Kidney tubule cell (primary cell): Measurements from ENCODE around the gene STON2.
A peak's percentile ranks its signal among the peaks of the same experiment; 100 is the strongest.
"Not testable (repeated sequence)": the region's sequence is repeated elsewhere in the genome, so short reads cannot be mapped to it uniquely, and the experiment has no call there.

Experiments used
- DNase-seq: peaks from one replicate; pipeline ENCODE4 v3.0.0-alpha.2; 2018; ENCODE audit warnings: low spot score

STON2 gene

GRCh38 chr14:81400202-81400678 lies at the start of gene STON2:
Gene STON2, minus strand, starts transcription at chr14:81400324. Its CDS starts 1,942 bp downstream, at chr14:81398382.
- DNase-seq: peak; percentile 95

- no peak for DNase-seq
Measured at GRCh38 chr14:81449576-81449975, 49.5 kb upstream of the STON2 start.

- DNase-seq: no peak
Measured at GRCh38 chr14:81449114-81449513, 49.0 kb upstream of the STON2 start.

- peak; percentile 25 for DNase-seq
Measured at GRCh38 chr14:81447021-81447764, 47.1 kb upstream of the STON2 start.

- no peak for DNase-seq
Measured at GRCh38 chr14:81446279-81447007, 46.3 kb upstream of the STON2 start.

- no peak for DNase-seq
Measured at GRCh38 chr14:81441626-81442134, 41.6 kb upstream of the STON2 start.

GRCh38 chr14:81440041-81440440 lies 39.9 kb upstream of the STON2 start:
- DNase-seq: no peak

- DNase-seq: no peak
Measured at GRCh38 chr14:81437244-81437643, 37.1 kb upstream of the STON2 start.

GRCh38 chr14:81436296-81437138 lies 36.4 kb upstream of the STON2 start:
- peak; percentile 79 for DNase-seq

GRCh38 chr14:81435391-81436295 lies 35.5 kb upstream of the STON2 start:
- peak; percentile 68 for DNase-seq

- DNase-seq: no peak
Measured at GRCh38 chr14:81435048-81435390, 34.9 kb upstream of the STON2 start.

- no peak for DNase-seq
Measured at GRCh38 chr14:81434230-81434629, 34.1 kb upstream of the STON2 start.

- DNase-seq: no peak
Measured at GRCh38 chr14:81433378-81433777, 33.3 kb upstream of the STON2 start.

- DNase-seq: no peak
Measured at GRCh38 chr14:81432219-81432661, 32.1 kb upstream of the STON2 start.

- DNase-seq: no peak
Measured at GRCh38 chr14:81430235-81430634, 30.1 kb upstream of the STON2 start.

GRCh38 chr14:81429749-81430148 lies 29.6 kb upstream of the STON2 start:
- DNase-seq: not testable (repeated sequence)

GRCh38 chr14:81429028-81429427 lies 28.9 kb upstream of the STON2 start:
- DNase-seq: no peak

GRCh38 chr14:81427348-81428058 lies 27.4 kb upstream of the STON2 start:
- peak; percentile 11 for DNase-seq

- no peak for DNase-seq
Measured at GRCh38 chr14:81423504-81423903, 23.4 kb upstream of the STON2 start.

- DNase-seq: no peak
Measured at GRCh38 chr14:81418057-81418790, 18.1 kb upstream of the STON2 start.
